ENCODE data around the gene PDF.

The PDF gene

GRCh38 chr16:69329369-69330285 is 761 bp downstream of the PDF start:
- TF ChIP-seq CTCF (IDR thresholded peaks at IDR 0.05; ENCODE audit: control extremely low read depth, extremely low read depth, low read depth, missing control alignments), result no peak
- DNase-seq (ENCODE audit: extremely low spot score), result peak; percentile 64
- CTCF ChIA-PET, result interaction anchor here (1.3 to 2.3 kb wide), 7 partner anchors 9 to 425 kb away, joined by 4 to 9 read pairs (median 7); partner anchors contain the start of gene NOB1
- POLR2A ChIA-PET, result interaction anchor here (1.0 kb wide), 1 partner anchor 11 kb away, joined by 3 read pairs; the partner anchor contains the start of gene NIP7

- ChIA-PET CTCF (interaction anchor here (1.1 to 2.0 kb wide), 7 partner anchors 10 to 18 kb away, joined by 3 to 9 read pairs (median 6); no protein-coding TSS in a partner anchor), POLR2A (no interaction called here)
These were observed 1.5 kb downstream of the PDF start for GRCh38 chr16:69328854-69329316.

GRCh38 chr16:69327585-69328310 is 2.6 kb downstream of the PDF start:
- POLR2A ChIA-PET, result interaction anchor here (0.6 kb wide), 1 partner anchor 12 kb away, joined by 3 read pairs; no protein-coding TSS in a partner anchor
- CTCF ChIA-PET, result interaction anchor here (0.7 to 2.9 kb wide), 9 partner anchors 8 to 17 kb away, joined by 3 to 9 read pairs (median 7); no protein-coding TSS in a partner anchor
- no peak for TF ChIP-seq CTCF (IDR thresholded peaks at IDR 0.05; ENCODE audit: control extremely low read depth, extremely low read depth, low read depth, missing control alignments)
- DNase-seq (ENCODE audit: extremely low spot score), result no peak

More at GRCh38 chr16:69328854-69329316, 1.5 kb downstream of the PDF start:
- DNase-seq (ENCODE audit: extremely low spot score), result no peak
- TF ChIP-seq CTCF (IDR thresholded peaks at IDR 0.05; ENCODE audit: control extremely low read depth, extremely low read depth, low read depth, missing control alignments), result no peak

- DNase-seq (ENCODE audit: extremely low spot score), result no peak
- no peak for TF ChIP-seq CTCF (IDR thresholded peaks at IDR 0.05; ENCODE audit: control extremely low read depth, extremely low read depth, low read depth, missing control alignments)
- POLR2A ChIA-PET, result interaction anchor here (0.7 kb wide), 2 partner anchors 11 to 424 kb away, joined by 4 to 8 read pairs; no protein-coding TSS in a partner anchor
- CTCF ChIA-PET, result interaction anchor here (0.7 to 2.9 kb wide), 7 partner anchors 10 to 14 kb away, joined by 3 to 7 read pairs (median 5); no protein-coding TSS in a partner anchor
These were observed 4.1 kb downstream of the PDF start for GRCh38 chr16:69326172-69326873.

GRCh38 chr16:69325784-69326171 is 4.6 kb downstream of the PDF start:
- ChIA-PET POLR2A (interaction anchor here (0.6 kb wide), 1 partner anchor 348 kb away, joined by 5 read pairs; no protein-coding TSS in a partner anchor), CTCF (interaction anchor here (1.1 to 2.9 kb wide), 6 partner anchors 10 to 15 kb away, joined by 4 to 7 read pairs (median 6); no protein-coding TSS in a partner anchor)
- no peak for TF ChIP-seq CTCF (IDR thresholded peaks at IDR 0.05; ENCODE audit: control extremely low read depth, extremely low read depth, low read depth, missing control alignments)
- DNase-seq (ENCODE audit: extremely low spot score), result no peak
